HG02870 (cell line): ENCODE data around the gene GALNS.

Experiments
- ATAC-seq: cut with Tn5 transposase; IDR thresholded peaks from one replicate; pipeline ENCODE4 v1.9.1; 2021; ENCODE audit warnings: mild to moderate bottlenecking, moderate library complexity; ENCODE audit not compliant: unreplicated experiment

GALNS gene

DNA sequence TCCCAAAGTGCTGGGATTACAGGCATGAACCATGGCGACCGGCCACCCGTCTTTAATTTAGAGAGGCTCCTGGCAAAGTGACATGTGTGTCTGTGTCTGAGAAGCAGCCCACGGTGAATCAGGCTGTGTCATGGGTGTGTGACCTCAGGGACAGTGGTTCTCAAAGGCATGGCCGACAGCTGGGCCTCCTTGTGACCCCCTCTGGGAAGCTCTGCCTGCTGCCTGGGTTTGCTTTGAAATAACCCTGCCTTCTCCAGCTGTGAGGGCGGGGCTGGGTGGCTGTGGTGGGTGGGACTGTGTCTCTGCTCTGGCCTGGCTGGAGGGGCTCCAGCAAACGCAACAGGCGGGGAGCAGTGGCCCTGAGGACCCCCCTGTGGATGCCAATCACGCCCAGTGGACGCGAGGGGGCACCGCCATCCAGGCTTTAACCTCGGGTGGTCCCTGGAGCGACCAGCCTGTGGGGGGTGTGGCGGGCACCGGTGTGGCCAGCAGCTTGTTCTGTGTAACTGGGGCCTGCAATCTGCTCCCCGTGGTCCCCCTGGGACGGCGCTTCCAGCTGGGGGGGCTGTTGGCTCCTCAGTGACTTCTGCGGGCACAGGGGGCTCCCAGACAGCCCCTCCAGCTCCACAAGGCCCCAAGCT is 36.2 kb downstream of the GALNS start:
- ATAC-seq, result no peak

DNA sequence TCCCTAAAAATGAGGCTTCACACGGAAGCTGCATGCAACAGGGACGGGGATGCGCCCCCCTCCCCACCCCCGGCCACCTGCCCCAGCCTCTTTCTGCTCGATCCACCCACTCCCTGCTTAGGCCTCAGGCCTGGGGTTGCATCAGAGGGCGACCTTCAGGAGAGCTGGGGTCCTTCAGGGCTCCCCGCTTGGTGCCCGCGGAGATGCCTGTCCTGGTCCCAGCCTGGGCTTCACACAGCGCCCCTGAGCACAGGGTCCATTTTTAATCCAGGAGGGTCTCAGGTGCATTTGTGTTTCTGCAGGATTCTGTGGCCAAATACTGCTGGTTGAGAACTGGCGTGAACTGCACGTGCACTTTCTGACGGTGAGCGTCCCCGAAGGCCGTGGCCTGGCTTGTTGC is 37.6 kb downstream of the GALNS start:
- ATAC-seq, result no peak

DNA sequence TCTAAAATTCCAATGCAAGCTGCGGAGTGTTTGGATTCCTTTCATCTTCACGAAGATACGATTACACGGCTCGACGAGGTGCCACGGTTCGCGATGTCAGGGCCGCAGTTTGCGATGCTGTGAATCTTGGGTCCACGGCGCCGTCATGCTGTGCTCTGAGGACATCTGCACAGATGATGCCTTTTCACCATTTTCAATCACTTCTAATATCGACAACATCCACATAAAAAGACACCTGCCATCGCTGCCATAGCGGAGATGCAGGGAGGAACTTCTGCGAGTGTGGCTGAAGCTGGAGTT is 38.2 kb downstream of the GALNS start:
- no peak for ATAC-seq

DNA sequence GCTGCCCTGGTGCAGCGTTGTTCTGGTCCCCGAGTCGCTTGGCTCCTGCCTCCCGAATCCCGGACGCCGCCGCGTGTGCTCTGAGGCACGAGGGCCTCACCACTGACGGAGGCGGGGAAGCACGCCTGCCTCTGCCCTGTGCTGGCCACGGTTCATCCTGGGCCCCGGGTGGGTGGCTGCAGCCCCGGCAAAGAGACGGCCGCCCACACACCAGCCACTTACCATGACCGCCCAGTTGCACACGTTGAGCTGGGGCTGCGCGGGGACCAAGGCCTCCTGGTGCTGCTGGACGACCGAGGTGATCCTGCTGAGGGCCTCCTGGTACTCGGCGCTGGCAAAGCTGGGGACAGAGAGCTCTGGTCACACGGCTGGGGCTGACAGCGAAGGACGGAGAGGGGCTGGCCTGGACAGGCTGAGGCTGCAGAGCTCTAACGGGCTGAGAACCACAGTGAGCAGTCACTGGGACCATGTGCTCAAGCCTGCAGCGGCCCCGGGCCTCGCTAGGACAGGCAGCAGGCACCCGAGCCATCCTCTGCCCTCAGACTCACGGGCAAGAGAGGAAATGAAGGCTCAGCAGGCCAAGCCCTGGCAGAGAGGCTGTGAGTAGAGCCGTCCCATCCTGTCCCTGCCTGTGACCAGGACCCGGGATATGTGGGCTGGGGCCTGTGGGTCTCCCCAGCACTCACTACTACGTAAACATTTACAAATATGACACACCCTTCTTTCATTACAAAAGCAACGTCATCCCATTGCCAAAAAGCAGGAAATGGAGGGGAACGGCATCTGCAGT is 38.8 kb downstream of the GALNS start:
- no peak for ATAC-seq

DNA sequence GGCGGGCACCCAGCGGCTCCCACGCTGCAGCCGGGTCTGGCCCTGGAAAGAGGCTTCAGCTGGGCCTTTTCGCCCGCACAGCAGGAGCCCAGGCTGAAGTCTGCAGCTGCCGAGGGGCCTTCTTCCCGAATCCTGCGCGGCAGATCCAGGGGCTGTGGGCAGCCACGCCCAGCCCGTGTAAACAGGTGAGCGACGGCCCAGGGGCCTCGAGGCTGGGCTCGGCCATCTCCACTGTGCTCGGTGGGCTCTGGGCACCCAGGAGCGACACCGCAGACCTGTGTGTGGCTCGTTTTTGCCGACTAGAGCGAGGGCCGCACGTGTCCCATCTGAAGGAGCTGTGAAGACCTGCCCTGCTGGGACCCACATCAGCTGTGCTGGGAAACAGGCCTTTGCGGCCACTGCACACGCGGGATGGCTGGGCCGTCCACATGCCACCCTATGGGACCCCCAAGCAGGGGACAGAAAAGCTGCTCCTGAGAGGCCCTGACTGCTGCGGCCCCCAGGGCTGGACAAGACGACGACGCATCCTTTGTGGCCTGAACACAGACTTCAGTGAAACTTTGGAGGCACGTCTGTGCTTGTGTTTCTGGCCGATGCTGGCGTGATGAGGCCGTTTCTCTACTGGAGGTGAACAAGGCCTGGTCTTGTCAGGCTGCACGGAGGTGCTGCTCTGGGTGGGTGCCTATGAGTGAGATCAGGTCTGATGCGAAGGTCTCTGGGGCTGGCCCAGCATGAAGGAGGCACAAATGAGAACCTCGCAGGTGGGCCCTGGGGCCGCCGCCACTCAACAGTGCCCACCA is 39.8 kb downstream of the GALNS start:
- no peak for ATAC-seq

DNA sequence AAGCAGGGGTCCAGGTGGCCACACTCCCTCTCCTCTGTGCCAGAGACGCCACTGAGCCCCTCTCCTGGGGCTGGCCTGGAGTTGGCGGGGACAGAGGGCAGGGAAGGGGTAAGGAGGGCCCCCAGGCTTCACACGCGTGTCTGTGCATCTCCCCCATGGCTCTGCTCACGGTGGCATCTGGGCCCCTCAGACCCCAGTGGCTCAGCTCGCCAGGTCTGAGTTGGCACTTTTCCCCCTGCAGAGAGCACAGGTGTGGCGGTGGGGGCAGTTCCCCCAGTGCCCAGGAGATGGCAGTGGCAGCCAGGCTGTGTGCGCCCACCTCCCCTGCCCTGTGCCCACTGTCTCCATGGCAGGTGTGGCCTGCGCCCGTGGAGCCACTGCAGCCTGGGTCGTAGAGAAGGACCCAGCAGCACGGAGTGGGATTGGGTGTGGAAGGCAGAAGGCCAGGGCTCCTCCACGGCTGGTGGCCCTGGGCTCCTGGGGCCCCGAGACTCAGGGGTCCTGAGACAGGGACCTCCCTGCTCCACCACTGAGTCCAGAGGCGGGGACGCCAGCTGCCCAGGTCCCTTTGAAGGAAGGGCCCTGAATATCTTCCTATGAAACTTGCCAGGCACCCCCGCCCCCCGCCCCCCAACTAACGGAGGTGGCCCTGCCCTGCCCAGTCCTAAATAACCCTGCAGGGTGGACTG is 40.7 kb downstream of the GALNS start:
- no peak for ATAC-seq

DNA sequence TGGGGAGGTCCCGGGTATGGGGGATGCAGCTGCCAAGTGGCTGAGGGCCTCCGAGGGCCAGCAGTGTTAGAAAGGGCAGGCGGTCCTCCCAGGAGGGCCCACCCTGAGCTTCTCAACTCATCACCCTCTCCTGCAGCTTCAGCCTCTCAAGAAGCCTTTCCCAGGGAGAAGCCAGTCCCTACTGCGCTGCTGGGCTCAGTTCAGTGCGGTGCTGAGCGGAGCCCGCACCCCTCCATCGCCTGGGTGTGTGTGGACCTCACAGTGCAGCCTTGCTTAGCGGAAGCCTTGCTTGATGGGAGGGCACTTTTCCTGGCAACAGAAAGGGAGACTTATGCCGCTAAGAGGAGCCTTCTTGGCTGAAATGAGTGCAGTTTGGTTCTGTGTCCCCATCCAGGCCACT is 41.5 kb downstream of the GALNS start:
- no peak for ATAC-seq

DNA sequence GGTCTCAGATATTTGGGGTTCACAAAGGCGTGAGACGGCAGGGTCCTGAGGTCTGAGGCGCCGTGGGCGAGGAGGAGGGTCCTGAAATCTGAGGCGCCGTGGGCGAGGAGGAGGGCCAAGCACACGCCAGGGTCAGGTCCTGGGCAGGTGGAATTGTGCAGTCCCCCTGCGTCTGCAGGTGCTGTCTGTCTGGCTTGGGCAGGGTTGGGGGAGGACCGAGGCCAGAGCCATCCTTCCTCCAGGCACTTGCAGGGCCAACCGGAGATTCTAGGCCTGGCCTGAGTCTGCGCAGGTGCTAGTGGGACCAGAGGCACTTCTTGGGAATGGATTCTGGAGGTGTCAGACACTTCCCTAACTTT is 42.6 kb downstream of the GALNS start:
- ATAC-seq, result no peak

DNA sequence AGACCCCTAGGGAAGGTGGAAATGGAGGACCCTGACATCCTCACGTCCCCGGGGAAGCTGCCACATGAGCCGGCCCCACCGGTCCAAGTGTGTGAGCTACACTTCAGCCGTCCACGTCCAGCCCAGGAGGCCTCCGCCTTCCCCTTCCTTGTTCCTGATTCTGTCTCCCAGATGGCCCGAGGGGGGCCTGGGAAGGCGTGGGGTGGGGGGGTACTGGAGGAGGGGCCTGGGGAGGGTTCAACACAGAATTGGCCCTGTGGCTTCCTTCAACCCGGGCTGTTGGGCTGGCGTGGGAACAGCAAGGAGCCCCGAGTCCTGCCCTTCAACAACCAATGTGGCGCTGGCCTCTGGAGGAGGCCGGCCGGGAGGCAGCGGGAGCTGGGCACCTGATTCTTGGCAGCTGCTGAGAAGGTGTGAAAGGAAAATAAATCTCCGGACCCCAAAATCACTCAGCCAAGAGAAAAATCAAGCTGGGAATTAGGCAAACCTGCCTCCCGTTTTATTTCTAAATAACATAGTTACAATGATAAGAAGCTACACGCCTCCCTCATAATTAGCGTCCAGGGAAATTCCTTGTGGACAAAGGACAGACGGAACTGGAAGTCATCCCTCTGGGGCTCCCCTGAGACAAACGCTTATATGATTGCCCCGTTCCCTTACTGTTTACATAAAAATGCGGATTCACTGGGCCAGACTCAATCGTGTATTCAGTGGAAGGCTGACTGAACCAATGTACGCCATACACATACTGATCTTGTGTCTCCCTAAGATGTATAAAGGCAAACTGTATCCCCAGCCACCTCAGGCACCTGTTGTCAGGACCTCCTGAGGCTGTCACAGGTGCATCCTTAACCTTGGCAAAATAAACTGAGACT is 43.2 kb downstream of the GALNS start:
- no peak for ATAC-seq

DNA sequence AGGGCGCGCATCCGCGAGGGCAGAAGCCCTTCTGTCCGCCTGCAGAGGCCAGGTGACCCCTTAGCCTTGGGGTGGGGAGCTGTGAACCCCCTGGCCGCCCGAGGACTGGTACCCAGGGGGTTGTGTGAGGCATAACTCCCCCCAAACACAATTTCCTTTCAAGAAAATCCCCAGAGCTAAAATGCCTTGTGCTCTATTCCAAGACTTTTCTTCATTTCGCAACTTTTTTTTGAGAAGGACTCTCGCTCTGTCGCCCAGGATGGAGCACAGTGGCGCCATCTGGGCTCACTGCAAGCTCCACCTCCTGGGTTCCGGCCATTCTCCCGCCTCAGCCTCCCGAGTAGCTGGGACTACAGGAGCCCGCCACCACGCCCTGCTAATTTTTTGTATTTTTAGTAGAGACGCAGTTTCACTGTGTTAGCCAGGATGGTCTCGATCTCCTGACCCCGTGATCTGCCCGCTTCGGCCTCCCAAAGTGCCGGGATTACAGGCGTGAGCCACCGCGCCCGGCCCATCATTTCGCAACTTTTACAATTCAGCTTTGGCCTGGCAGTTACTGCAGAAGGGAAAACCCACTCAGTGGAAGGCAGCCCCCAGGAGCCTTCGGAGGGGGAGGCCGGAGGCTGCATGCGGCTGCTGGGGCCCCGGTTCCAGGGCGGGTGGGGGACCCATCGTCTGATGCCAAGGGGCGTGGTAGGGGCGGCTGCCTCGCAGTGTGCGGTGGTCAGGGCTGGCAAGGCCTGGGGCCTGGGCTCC is 44.1 kb downstream of the GALNS start:
- ATAC-seq, result no peak

DNA sequence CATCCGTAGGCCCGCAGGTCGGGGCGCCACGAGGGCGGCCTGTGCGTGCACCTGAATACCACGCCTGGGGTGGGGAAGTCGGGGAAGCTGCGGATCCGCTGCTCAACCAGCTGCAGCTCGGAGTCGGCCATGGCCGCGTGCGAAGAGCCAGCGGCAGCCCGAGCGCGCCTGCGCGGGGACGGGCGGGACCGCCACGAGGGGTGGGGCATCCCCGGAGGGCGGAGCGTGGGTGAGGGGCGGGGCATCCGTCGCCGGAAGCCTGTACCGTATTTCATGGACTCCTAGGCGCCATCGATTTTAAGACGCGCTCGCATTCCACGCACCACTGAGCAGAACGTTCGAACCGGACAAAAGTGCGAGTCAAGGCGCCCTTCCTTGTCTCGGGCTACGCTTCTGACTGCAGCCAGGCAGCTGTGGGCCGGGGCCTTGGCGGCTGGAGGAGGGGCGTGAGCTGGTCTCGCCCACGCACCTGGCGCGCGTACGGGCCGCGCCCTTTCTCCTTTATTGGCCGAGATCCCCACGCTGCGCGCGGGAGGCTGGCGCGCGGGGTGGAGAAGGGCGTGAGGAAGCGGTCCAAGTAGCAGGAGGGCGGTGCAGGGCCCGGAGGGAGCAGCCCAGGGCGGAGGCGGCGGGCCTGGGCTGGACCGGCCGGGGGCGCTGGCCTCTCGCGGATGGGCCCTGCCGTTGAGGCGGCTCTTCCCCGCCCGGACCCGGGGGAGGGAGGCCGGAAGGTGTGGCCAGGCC is 44.8 kb downstream of the GALNS start, which contains the start of gene APRT:
TSS of gene APRT (minus strand) at position 160 of the 744 bp plus-strand sequence. CDS start at position 131, 29 bp downstream.
- ATAC-seq, result peak; percentile 62

DNA sequence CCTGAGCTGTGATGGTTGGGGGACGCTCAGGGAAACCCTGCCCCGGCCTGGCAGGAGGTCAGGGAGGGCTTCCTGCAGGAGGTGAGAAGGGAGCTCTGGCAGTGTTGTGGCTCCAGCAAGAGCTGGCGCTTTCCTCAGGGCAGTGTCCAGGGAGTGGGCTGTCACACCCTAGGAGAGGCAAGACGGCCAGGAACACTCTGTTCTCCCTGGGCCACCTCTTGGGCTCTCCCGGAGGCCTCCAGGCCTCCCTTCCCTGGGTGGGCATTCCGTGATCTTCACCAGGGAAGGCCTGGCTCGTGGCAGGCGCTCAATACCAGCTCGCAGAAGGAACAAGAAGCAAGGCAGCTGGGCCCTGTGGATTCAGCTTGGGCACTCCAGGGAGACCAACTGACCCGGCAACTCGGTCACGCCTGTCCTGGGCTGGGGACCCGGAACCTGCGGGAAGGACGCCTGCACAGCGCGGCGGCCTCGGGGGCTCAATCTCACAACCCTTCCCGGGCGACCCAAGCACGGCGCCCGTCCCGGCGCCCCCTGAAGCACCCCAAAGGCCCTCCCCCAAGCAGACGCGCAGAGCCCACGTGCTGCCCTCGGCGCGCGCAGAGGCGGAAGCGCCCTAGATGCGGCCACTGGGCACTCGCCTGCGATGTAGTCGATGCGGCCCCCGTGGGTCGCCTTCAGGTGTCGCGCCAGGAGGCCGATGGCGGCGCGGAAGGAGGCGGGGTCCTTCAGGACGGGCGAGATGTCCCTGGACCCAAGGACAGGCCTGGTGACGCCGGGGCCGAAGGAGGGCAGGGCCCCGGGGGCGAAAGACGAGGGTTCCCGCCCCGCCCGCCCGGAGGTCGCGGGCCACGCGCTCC is 45.6 kb downstream of the GALNS start:
- ATAC-seq, result peak; percentile 48

DNA sequence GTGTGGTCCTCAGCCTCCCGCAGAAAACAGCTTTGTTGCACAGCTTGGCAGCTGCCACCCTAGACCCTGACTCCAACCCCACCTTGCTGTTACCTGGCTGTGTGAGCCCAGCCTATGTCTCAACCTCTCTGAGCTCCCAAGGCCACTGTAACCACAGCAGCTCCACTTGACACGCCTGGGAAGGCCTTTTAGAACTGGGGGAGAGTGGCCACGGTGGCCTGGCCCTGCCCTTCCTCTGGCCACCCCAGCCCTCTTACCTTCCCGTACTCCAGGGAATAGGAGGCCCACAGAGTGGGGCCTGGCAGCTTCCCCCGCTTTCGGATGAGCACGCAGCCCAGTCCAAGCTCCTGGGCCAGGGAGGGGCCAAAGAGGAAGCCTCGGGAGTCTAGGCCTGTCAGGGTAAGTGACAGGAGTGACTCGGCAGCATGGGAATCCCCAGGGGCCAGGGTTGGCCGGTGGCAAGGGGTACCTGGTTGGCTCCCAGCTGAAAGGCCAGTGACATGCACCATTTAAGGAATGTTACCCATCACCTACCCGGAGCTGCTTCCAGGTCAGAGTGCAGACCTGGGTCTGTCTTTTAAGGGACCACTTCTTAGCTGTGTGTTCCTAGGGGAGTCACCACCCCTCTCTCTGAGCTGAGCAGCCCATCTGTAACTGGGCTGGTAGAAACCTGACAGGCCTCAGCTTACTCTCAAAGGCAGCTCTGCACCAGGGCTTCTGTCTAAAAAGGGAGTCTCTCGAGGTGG is 46.4 kb downstream of the GALNS start:
- ATAC-seq, result no peak

DNA sequence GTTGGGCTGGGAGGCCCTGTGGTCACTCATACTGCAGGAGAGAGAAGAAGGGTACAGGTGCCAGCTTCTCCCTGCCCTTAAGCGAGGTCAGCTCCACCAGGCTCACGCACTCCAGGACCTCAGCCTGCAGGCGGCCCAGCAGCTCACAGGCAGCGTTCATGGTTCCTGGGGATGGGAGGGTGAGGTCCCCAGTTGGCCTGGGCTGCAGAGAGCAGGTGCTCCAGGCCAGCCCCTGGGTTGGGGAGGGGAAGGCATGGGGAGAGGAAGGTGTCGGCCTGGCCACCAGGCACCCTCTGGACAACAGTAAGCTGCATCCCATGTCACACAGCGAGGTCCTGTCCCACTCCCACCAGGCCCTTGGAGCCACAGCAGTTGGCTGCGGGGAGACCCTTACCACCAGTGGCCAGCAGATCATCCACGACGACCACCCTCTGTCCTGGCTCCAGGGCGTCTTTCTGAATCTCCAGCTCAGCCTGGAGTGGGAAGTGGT is 47.0 kb downstream of the GALNS start:
- no peak for ATAC-seq

DNA sequence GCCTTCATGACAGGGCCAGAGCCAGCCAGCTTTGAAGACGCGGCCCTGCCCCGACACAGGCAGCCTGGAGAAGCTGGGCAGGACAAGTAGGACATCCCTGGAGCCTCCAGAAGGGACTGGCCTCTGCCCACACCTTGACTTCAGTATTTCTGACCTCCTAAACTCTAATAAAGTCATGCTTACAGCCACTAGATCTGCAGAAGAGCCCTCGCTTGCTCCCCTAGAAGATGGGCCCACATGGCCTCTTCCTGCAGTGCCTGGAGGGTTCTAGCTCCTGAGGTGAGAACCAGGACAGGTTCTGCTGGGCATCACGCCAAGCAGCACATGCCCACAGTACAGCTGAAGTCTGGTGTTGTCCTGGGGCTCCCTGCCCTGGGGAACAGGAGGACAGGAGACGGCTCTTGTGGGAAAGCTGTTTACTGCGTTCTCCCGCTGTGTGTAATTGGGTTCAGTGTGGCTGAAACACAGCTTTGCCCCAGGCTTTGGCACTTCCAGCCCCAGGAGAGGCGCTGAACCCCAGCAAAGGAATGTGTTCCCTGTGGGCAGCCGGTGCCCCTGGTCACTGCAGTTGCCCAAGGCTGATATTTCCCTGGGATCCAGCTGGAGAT is 47.6 kb downstream of the GALNS start:
- ATAC-seq, result no peak

DNA sequence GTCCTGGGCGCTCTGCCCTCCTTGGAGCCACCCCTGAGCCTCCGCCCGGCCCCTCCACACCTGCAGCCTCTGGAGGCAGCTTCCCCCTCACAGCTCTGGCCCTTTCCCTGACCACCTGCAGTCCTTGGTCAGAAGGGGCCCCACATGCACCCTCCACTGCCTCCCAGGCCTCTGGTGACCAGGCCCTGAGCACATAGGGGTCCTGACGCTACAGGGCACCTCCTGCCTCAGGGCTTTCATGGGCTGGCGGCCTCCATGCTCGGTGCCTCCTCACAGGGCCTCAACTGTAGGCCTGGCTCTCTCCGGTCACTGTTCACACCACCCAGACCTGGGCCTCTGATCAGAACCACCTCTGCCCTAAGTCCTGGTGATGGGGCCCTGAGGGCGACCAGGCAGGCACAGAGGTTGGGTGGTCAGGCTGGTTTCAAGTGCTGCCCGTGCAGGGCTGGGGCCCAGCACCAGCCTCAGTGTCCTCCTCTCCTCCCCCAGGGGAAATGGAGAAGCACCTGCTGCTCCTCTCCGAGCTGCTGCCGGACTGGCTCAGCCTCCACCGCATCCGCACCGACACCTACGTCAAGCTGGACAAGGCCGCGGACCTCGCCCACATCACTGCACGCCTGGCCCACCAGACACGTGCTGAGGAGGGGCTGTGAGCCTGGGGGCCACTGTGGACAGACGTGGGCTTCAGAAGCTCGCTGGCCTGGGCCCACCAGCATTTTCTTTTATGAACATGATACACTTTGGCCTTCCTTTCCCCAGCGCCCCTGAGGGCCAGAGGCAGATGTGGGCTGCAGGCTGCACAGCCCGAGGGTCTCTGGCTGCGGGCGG is 48.9 kb downstream of the GALNS start:
- no peak for ATAC-seq
